Measurements from ENCODE around the gene RFC4. TPM values are rescaled to one million over a fixed set of nuclear protein-coding genes. Genes with fewer than 3 reads are reported as not detected.

RFC4 gene
- total and polyA plus RNA-seq, 4 donors = 12.2 to 16.9 (median 13.3) TPM

DNA sequence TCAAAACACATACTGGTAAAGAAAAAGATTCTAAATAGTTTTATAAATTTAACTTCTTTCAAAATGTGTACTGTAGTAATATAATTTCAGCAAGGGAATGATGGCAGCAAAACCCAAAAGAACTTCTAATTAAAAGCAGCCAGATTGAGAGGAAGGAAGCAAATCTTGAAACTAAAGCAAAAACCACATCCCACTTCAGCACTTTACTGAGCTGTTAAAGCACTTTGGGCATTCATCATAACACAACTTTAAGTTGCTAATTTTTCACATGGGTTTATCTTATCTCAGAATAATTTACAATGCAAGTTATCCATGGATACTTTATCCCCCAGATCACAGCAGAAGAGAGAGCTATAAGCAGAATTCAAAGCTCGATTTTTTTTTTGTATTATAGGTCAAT lies 6.0 kb downstream of the RFC4 start:
- no peak overlapping the region for H3K27ac ChIP-seq (ENCODE audit: low read depth in 1 of 2, low read length in 1 of 2)
- peaks cover 4 to 15% (median 8%) of the 10 kb centered on the region in 4 donors for H3K36me3 ChIP-seq (ENCODE audit: control insufficient read depth in 4 of 4, insufficient read depth in 4 of 4, low read length in 4 of 4)
- DNase-seq (no peak), ATAC-seq (ENCODE audit: insufficient read depth, low FRiP score) (no peak)
- H3K27me3 ChIP-seq (ENCODE audit: control insufficient read depth in 3 of 3, insufficient read depth in 3 of 3, low read length in 2 of 3) = no peaks in the 10 kb centered on the region
- H3K4me1 ChIP-seq (ENCODE audit: control insufficient read depth in 5 of 5, insufficient read depth in 5 of 5, low read length in 5 of 5) = peaks cover 0 to 4% (median 0%) of the 10 kb centered on the region in 5 donors
- H3K4me3 ChIP-seq = no peak overlapping the region
- 95 to 96% methylated on average over 1 of the region's 1 CpG for WGBS, 2 donors
- no peak for TF ChIP-seq CTCF (IDR thresholded peaks at IDR 0.05; ENCODE audit: control extremely low read depth, extremely low read depth)
- no peak overlapping the region for H3K9ac ChIP-seq (ENCODE audit: insufficient read depth in 1 of 2, low read length in 2 of 2)
- no peaks in the 10 kb centered on the region for H3K9me3 ChIP-seq (ENCODE audit: control insufficient read depth in 4 of 4, insufficient read depth in 3 of 4, low read length in 3 of 4)

DNA sequence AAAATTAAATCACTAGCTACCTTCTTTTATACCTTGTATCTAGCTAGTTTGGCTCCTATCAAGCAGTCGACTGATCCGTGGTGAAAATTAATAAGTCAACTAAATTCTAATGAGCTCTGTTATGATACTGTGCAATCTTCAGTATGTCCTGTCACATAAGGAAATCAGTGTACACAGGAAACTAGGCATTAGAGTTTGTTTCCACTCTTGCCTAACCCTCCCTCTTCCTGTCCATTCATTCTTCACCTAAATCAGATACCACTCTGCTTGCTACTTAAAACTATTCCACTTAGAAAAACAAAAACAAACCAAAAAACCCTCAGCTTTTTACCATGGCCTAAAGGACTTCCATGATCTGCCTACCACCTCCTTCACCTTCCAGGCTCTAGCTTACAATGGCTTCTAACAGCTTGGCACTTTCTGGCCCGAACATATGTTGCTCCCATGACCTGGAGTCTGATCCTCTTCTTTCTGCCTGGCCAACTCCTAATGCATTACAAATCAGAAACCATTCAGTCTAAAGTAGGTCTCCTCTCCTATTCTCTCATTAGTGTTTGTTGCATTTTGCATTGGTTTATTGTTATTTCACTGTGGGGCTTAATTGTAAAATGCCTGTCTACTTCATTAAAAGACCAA lies 7.9 kb downstream of the RFC4 start:
- no peak for TF ChIP-seq CTCF (IDR thresholded peaks at IDR 0.05; ENCODE audit: control extremely low read depth, extremely low read depth)
- Histone ChIP-seq H3K4me1 (ENCODE audit: control insufficient read depth in 5 of 5, insufficient read depth in 5 of 5, low read length in 5 of 5) (no peaks in the 10 kb centered on the region), H3K4me3 (no peak overlapping the region), H3K9me3 (ENCODE audit: control insufficient read depth in 4 of 4, insufficient read depth in 3 of 4, low read length in 3 of 4) (no peaks in the 10 kb centered on the region), H3K27me3 (ENCODE audit: control insufficient read depth in 3 of 3, insufficient read depth in 3 of 3, low read length in 2 of 3) (no peaks in the 10 kb centered on the region), H3K9ac (ENCODE audit: insufficient read depth in 1 of 2, low read length in 2 of 2) (no peak overlapping the region), H3K36me3 (ENCODE audit: control insufficient read depth in 4 of 4, insufficient read depth in 4 of 4, low read length in 4 of 4) (peaks cover 4 to 25% (median 9%) of the 10 kb centered on the region in 4 donors), H3K27ac (ENCODE audit: low read depth in 1 of 2, low read length in 1 of 2) (no peak overlapping the region)
- WGBS, 2 donors = 80 to 85% methylated on average over 3 of the region's 3 CpGs
- DNase-seq (no peak), ATAC-seq (ENCODE audit: insufficient read depth, low FRiP score) (no peak)

GRCh38 chr3:186790261-186790981 lies 15.9 kb downstream of the RFC4 start:
- H3K27ac ChIP-seq (ENCODE audit: low read depth in 1 of 2, low read length in 1 of 2) = no peak overlapping the region
- no peak overlapping the region for H3K4me3 ChIP-seq
- peaks cover 0 to 31% (median 9%) of the 10 kb centered on the region in 5 donors for H3K4me1 ChIP-seq (ENCODE audit: control insufficient read depth in 5 of 5, insufficient read depth in 5 of 5, low read length in 5 of 5)
- no peaks in the 10 kb centered on the region for H3K27me3 ChIP-seq (ENCODE audit: control insufficient read depth in 3 of 3, insufficient read depth in 3 of 3, low read length in 2 of 3)
- H3K9ac ChIP-seq (ENCODE audit: insufficient read depth in 1 of 2, low read length in 2 of 2) = no peak overlapping the region
- ATAC-seq (ENCODE audit: insufficient read depth, low FRiP score) = no peak
- no peak for TF ChIP-seq CTCF (IDR thresholded peaks at IDR 0.05; ENCODE audit: control extremely low read depth, extremely low read depth)
- peak in 1 of 3 donors; percentile 26 for DNase-seq
- H3K9me3 ChIP-seq (ENCODE audit: control insufficient read depth in 4 of 4, insufficient read depth in 3 of 4, low read length in 3 of 4) = no peaks in the 10 kb centered on the region
- peaks cover 26 to 56% (median 42%) of the 10 kb centered on the region in 4 donors for H3K36me3 ChIP-seq (ENCODE audit: control insufficient read depth in 4 of 4, insufficient read depth in 4 of 4, low read length in 4 of 4)
- 74 to 81% methylated on average over 8 of the region's 8 CpGs for WGBS, 2 donors
